ENCODE measurements around the gene CD101. TPM values are rescaled to one million over a fixed set of nuclear protein-coding genes. Genes with fewer than 3 reads are reported as not detected.

The CD101 gene
- total RNA-seq, 1 experiment from 2014 or later = 0.86 TPM

DNA sequence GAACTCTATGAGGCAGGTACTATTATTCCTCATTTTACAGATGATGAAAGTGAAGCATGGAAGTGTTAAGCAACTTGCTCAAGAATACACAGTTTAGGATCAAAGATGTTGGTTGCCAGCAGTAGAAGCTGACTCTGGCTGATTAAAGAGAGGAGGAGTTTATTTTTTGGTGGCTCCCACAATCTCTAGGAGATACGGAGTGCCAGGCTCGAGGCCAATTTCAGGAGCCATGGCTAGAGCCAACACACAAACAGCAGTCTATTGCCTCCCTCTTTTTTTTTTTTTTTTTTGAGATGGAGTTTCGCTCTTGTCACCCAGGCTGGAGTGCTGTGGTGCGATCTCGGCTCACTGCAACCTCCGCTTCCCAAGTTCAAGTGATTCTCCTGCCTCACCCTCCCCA is 78.2 kb downstream of the CD101 start:
- no peaks in the 10 kb centered on the region; the same call in 1 of the 2 replicates for H3K36me3 ChIP-seq (ENCODE audit: control insufficient read depth, insufficient read depth, low read length)
- H3K27me3 Mint-ChIP-seq (ENCODE audit: insufficient read depth, unreplicated experiment) = no peaks in the 10 kb centered on the region
- peaks cover 36% of the 10 kb centered on the region for H3K36me3 Mint-ChIP-seq (ENCODE audit: insufficient read depth, unreplicated experiment)
- H3K4me1 Mint-ChIP-seq (ENCODE audit: low read depth, unreplicated experiment) = no peaks in the 10 kb centered on the region
- ChIA-PET POLR2A (no interaction called here), CTCF (no interaction called here)
- intact Hi-C loops (cut with micrococcal nuclease; ENCODE audit: unreplicated experiment) = no loop called here
- no peaks in the 10 kb centered on the region for H3K4me1 ChIP-seq
- H3K9me3 Mint-ChIP-seq (ENCODE audit: unreplicated experiment) = no peaks in the 10 kb centered on the region
- H3K4me3 ChIP-seq (ENCODE audit: low read depth, low read length) = no peak overlapping the region
- no peaks in the 10 kb centered on the region for H3K27me3 ChIP-seq (replicated peaks; ENCODE audit: control insufficient read depth, insufficient read depth, low read length)
- H3K4me3 Mint-ChIP-seq (ENCODE audit: unreplicated experiment) = no peak overlapping the region
- no peak for TF ChIP-seq CTCF (IDR thresholded peaks at IDR 0.05; ENCODE audit: insufficient read depth in 1 of 2, low read depth in 1 of 2, low read length in 1 of 2, severe bottlenecking in 1 of 2, unreplicated experiment in 1 of 2)
- no peaks in the 10 kb centered on the region for H3K9me3 ChIP-seq
- BruUV-seq (replicated peaks) = no TSS peak
- H3K27ac Mint-ChIP-seq (ENCODE audit: unreplicated experiment) = no peak overlapping the region
- DNase-seq = no peak

GRCh38 chr1:117084231-117084630 is 82.7 kb downstream of the CD101 start:
- Histone ChIP-seq H3K4me1 (no peaks in the 10 kb centered on the region), H3K36me3 (ENCODE audit: control insufficient read depth, insufficient read depth, low read length) (no peaks in the 10 kb centered on the region; the same call in 1 of the 2 replicates), H3K4me3 (ENCODE audit: low read depth, low read length) (no peak overlapping the region), H3K9me3 (no peaks in the 10 kb centered on the region), H3K27me3 (replicated peaks; ENCODE audit: control insufficient read depth, insufficient read depth, low read length) (no peaks in the 10 kb centered on the region)
- Mint-ChIP-seq H3K9me3 (ENCODE audit: unreplicated experiment) (no peaks in the 10 kb centered on the region), H3K4me1 (ENCODE audit: low read depth, unreplicated experiment) (no peaks in the 10 kb centered on the region), H3K27me3 (ENCODE audit: insufficient read depth, unreplicated experiment) (no peaks in the 10 kb centered on the region), H3K36me3 (ENCODE audit: insufficient read depth, unreplicated experiment) (peaks cover 16% of the 10 kb centered on the region), H3K27ac (ENCODE audit: unreplicated experiment) (no peak overlapping the region), H3K4me3 (ENCODE audit: unreplicated experiment) (no peak overlapping the region)
- CTCF ChIA-PET = no interaction called here
- no peak for TF ChIP-seq CTCF (IDR thresholded peaks at IDR 0.05; ENCODE audit: insufficient read depth in 1 of 2, low read depth in 1 of 2, low read length in 1 of 2, severe bottlenecking in 1 of 2, unreplicated experiment in 1 of 2)
- no peak for DNase-seq
- BruUV-seq (replicated peaks) = no TSS peak
- intact Hi-C loops (cut with micrococcal nuclease; ENCODE audit: unreplicated experiment) = no loop called here
- POLR2A ChIA-PET = no interaction called here

Other genes starting within 250 kb of the CD101 start
- not detected in 2 replicates for gene CD2, start 247.3 kb upstream of the CD101 start, total RNA-seq (2022)
- gene PTGFRN, start 91.8 kb upstream of the CD101 start, total RNA-seq (2022) = 12.9 and 16.2 TPM in 2 replicates
- gene TTF2, start 58.6 kb downstream of the CD101 start, total RNA-seq (2022) = 31.9 and 33.4 TPM in 2 replicates
- gene TRIM45, start 120.0 kb downstream of the CD101 start, total RNA-seq (2022) = 4.0 and 5.1 TPM in 2 replicates
- gene VTCN1, start 209.2 kb downstream of the CD101 start, total RNA-seq (2022) = 0.52 and 1.3 TPM in 2 replicates